SK-N-SH treated with all-trans-retinoic acid at 6 μM for 48 hours (cell line): ENCODE data around the gene NUDT1.

ENCODE experiments used
- BACH2 ChIP-seq: fragments of 250-450 bp; sonication (Bioruptor Pico); IDR thresholded peaks from 2 replicates; pipeline ENCODE4 v1.9.0; 2021; ENCODE audit warnings: mild to moderate bottlenecking, borderline replicate concordance
- CSDC2 ChIP-seq: fragments of 250-450 bp; sonication (Bioruptor Pico); IDR thresholded peaks from 2 replicates; pipeline ENCODE4 v1.5.0; 2020; ENCODE audit warnings: mild to moderate bottlenecking, moderate library complexity
- ISL1 ChIP-seq: fragments of 250-450 bp; sonication (Bioruptor Pico); IDR thresholded peaks from 2 replicates; pipeline ENCODE4 v2.1.2; 2022; ENCODE audit warnings: mild to moderate bottlenecking, moderate library complexity
- OSR1 ChIP-seq: fragments of 250-450 bp; sonication (Bioruptor Pico); IDR thresholded peaks from 2 replicates; pipeline ENCODE4 v1.8.0; 2022; ENCODE audit warnings: moderate library complexity, mild to moderate bottlenecking, inconsistent platforms
- POU6F1 ChIP-seq: fragments of 250-450 bp; sonication (Bioruptor Pico); IDR thresholded peaks from 2 replicates; pipeline ENCODE4 v1.8.0; 2021; ENCODE audit warnings: low read depth, mild to moderate bottlenecking, moderate library complexity, borderline replicate concordance
- RARB ChIP-seq: fragments of 250-450 bp; sonication (Bioruptor Pico); IDR thresholded peaks from 2 replicates; pipeline ENCODE4 v1.8.0; 2021; ENCODE audit warnings: mild to moderate bottlenecking, moderate library complexity
- SNAI2 ChIP-seq: fragments of 250-450 bp; sonication (Bioruptor Pico); IDR thresholded peaks from 2 replicates; pipeline ENCODE4 v1.5.0; 2020; ENCODE audit warnings: mild to moderate bottlenecking, moderate library complexity
- TCF4 ChIP-seq: fragments of 250-450 bp; sonication (Bioruptor Pico); IDR thresholded peaks from 2 replicates; pipeline ENCODE4 v1.8.0; 2021; ENCODE audit warnings: mild to moderate bottlenecking, moderate library complexity, borderline replicate concordance
- TOX ChIP-seq: fragments of 250-450 bp; sonication (Bioruptor Pico); IDR thresholded peaks from 2 replicates; pipeline ENCODE4 v1.8.0; 2021; ENCODE audit warnings: mild to moderate bottlenecking, moderate library complexity, borderline replicate concordance
- ZC3H10 ChIP-seq: fragments of 250-450 bp; sonication (Bioruptor Pico); IDR thresholded peaks from 2 replicates; pipeline ENCODE4 v1.5.1; 2021; ENCODE audit warnings: mild to moderate bottlenecking, moderate library complexity
- ZFP3 ChIP-seq: fragments of 250-450 bp; sonication (Bioruptor Pico); IDR thresholded peaks from 2 replicates; pipeline ENCODE4 v1.5.0; 2020; ENCODE audit warnings: mild to moderate bottlenecking, moderate library complexity
- TF ChIP-seq, protein P1 (sequence below): fragments of 250-450 bp; sonication (Bioruptor Pico); IDR thresholded peaks from 2 replicates; pipeline ENCODE4 v1.5.1; 2021; ENCODE audit warnings: mild to moderate bottlenecking, moderate library complexity
- TF ChIP-seq, protein P2 (sequence below): fragments of 250-450 bp; sonication (Bioruptor Pico); IDR thresholded peaks from 2 replicates; pipeline ENCODE4 v1.5.1; 2020; ENCODE audit warnings: low read depth, mild to moderate bottlenecking, moderate library complexity

DNA sequence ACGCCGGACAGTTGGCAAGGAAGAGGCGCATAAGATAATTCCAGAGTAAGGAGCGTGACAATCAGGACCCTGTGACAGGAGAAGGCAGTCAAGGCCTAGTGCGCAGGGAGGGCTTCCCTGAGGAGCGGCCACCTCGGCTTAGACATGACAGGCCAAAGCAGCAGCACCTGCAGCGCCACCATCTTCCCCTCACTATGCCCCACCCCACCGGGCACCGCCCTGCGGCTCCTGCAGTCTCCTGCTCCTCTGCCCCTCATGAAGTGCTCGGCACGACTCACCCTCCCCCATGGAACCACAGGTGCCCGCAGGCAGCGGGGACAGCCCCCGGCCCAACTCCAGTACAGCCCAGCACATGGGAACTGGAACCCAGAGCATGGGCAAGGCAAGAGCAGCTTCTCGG, 21.1 kb upstream of the NUDT1 start:
- TF ChIP-seq CSDC2 (no peak), ZFP3 (CRISPR knock-in tag) (no peak), ZC3H10 (CRISPR knock-in tag) (no peak), RARB (CRISPR knock-in tag) (no peak), POU6F1 (CRISPR knock-in tag) (no peak), BACH2 (CRISPR knock-in tag) (no peak), SNAI2 (CRISPR knock-in tag) (no peak), TCF4 (CRISPR knock-in tag) (no peak), ISL1 (CRISPR knock-in tag) (no peak), OSR1 (CRISPR knock-in tag) (no peak), TOX (no peak)
- TF ChIP-seq, protein P1, sequence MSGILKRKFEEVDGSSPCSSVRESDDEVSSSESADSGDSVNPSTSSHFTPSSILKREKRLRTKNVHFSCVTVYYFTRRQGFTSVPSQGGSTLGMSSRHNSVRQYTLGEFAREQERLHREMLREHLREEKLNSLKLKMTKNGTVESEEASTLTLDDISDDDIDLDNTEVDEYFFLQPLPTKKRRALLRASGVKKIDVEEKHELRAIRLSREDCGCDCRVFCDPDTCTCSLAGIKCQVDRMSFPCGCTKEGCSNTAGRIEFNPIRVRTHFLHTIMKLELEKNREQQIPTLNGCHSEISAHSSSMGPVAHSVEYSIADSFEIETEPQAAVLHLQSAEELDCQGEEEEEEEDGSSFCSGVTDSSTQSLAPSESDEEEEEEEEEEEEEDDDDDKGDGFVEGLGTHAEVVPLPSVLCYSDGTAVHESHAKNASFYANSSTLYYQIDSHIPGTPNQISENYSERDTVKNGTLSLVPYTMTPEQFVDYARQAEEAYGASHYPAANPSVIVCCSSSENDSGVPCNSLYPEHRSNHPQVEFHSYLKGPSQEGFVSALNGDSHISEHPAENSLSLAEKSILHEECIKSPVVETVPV (CRISPR knock-in tag) = no peak
- TF ChIP-seq, protein P2, sequence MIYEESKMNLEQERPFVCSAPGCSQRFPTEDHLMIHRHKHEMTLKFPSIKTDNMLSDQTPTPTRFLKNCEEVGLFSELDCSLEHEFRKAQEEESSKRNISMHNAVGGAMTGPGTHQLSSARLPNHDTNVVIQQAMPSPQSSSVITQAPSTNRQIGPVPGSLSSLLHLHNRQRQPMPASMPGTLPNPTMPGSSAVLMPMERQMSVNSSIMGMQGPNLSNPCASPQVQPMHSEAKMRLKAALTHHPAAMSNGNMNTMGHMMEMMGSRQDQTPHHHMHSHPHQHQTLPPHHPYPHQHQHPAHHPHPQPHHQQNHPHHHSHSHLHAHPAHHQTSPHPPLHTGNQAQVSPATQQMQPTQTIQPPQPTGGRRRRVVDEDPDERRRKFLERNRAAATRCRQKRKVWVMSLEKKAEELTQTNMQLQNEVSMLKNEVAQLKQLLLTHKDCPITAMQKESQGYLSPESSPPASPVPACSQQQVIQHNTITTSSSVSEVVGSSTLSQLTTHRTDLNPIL (CRISPR knock-in tag) = no peak
